ENCODE data around the gene SNX22.

- no peak for TF ChIP-seq CTCF (IDR thresholded peaks at IDR 0.05; ENCODE audit: low read length)
- no peak for TF ChIP-seq EZH2 (optimal IDR thresholded peaks at IDR 0.05; ENCODE audit: low read depth, low read length)
These were observed 12.3 kb downstream of the SNX22 start for GRCh38 chr15:64163659-64164362.
